Measurements from ENCODE around the gene ZBTB16. TPM values are rescaled to one million over a fixed set of nuclear protein-coding genes. Genes with fewer than 3 reads are reported as not detected.

The ZBTB16 gene
- total RNA-seq, 1 experiment from 2014 or later: not detected

- no peak for DNase-seq (ENCODE audit: low read depth)
Observed at GRCh38 chr11:114131461-114131864, 72.0 kb downstream of the ZBTB16 start.

- DNase-seq (ENCODE audit: low read depth): no peak
Observed at GRCh38 chr11:114132417-114132816, 72.9 kb downstream of the ZBTB16 start.

DNA sequence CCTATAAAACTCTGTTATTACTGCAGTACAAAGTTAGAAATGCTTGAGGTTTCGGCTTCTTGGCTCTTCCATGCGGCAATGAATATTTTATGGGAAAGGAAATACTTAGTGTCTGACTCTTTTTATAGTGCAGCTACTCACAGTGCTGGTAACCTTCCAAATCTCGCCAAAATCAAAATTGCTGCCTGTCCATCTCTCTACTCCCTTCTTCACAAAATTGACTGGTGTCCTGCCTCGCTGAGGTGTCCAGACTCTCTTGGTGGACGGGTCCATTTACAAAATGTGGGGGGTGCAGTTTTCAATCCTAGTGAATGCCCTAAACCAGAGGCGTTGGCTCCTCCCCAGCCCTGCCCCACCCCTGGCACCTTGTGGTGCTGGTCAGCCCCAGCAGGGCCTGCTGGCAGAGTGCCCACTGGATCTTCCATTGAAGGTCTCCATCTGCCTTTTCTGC lies 73.5 kb downstream of the ZBTB16 start:
- DNase-seq (ENCODE audit: low read depth): peak; percentile 30

GRCh38 chr11:114133548-114134329 lies 74.2 kb downstream of the ZBTB16 start:
- no peak for DNase-seq (ENCODE audit: low read depth)

DNA sequence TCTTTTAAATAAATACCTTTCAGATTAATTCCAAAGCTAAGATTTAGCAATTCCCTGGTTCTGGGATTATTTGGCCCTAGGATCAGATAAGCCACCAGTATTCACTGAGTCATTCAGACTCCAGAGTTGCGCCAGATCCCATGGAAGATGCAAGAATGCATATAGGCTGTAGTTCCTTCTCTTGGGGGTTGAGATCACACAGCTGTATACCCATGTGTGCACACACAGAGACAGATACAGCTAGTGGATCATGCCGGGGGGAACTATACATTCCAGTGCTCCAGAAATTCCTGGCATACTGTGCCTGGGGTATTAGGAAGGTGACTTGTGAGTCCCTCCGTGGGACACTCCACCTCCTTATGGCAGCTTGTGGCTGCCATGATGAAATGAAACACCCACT lies 75.4 kb downstream of the ZBTB16 start:
- DNase-seq (ENCODE audit: low read depth): peak; percentile 49

- peak; percentile 33 for DNase-seq (ENCODE audit: low read depth)
Observed at GRCh38 chr11:114135737-114136151, 76.2 kb downstream of the ZBTB16 start.

- DNase-seq (ENCODE audit: low read depth): no peak
Observed at GRCh38 chr11:114136686-114137640, 77.5 kb downstream of the ZBTB16 start.

- no peak for DNase-seq (ENCODE audit: low read depth)
Observed at GRCh38 chr11:114137838-114138237, 78.3 kb downstream of the ZBTB16 start.

- no peak for DNase-seq (ENCODE audit: low read depth)
Observed at GRCh38 chr11:114138411-114138810, 78.9 kb downstream of the ZBTB16 start.

GRCh38 chr11:114140826-114141225 lies 81.3 kb downstream of the ZBTB16 start:
- DNase-seq (ENCODE audit: low read depth): no peak

DNA sequence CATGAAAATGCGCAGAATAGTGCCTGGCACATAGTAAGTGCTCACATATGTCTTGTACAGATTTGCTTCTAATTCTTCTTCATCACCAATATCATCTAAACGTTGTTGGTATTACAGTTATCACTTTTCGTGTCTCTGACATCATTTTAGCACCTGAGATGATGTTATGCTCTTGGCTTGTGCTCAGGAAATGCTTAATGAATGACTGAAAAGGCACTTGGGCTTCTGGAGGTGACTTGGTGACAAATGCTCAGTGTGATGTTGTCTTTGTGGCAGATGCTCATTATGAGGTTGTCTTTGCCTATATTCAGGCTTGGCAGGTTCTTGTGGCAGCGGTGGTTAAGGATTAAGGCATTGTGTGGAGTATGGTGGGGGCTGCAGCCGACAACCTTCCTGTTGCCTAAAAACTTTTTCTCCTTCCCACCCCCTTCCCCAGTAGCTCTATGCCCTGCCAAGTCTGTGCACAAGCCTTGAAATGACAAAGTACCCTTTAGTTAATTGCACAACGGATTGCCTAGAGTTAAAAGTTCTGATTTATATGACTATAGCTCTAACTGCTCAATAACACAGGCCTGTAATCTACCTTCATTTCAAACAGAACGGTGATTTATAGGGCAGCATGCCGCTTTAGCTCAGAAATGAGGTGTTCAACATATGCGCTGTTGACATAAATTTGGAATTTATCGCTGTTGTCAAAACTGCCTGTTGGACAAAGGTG lies 82.5 kb downstream of the ZBTB16 start:
- no peak for DNase-seq (ENCODE audit: low read depth)

DNA sequence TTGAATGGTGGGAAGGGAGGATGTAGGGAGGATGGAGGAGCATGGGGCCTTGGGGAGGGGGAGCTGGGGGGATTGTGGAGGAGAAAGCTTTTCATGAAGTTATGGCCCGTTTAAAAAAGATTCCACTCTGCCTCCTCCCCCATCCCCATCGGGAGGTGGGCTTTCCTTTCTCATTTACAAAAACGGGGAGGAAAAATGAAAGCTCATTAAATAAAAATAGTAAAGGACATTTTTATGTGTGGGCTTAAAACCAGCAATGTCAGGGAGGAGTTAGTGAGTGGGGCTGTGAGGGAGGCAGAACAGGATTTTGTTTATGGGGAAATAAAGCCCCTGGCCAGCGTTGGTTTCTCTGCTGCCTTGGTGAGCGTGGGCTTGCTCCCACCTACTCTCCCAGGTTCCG lies 83.2 kb downstream of the ZBTB16 start:
- DNase-seq (ENCODE audit: low read depth): no peak

- DNase-seq (ENCODE audit: low read depth): no peak
Observed at GRCh38 chr11:114145166-114145775, 85.8 kb downstream of the ZBTB16 start.

DNA sequence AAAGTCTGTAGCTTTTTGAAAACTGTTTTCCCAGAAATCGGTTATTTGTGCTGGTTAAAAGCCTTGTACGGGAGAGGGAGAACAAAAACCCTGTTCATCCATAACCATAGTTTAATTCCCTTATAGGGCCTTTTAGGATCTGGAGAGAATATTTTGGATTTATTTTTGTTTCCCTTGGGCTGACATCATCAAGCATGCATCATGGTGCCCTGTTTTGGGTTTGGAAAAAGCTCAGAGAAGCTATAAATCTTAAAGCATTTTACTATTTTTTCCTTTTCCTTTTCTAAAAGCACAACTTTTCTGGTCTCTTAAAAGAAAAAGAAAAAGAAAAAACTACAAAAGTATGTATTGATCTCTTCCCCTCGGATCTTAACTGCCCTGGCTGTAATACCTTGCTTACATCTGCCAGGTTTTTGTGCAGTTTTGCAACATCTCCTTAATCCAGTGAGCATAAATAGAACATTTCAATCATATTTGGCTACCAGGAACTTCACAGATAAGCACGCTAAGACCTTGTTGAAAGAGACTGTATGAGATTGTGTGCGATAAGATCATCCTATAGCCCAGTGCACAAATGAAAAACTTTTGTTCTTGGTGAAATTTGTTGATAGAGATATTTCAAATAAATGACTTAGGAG lies 88.0 kb downstream of the ZBTB16 start:
- no peak for DNase-seq (ENCODE audit: low read depth)

- no peak for DNase-seq (ENCODE audit: low read depth)
Observed at GRCh38 chr11:114148013-114148382, 88.5 kb downstream of the ZBTB16 start.

DNA sequence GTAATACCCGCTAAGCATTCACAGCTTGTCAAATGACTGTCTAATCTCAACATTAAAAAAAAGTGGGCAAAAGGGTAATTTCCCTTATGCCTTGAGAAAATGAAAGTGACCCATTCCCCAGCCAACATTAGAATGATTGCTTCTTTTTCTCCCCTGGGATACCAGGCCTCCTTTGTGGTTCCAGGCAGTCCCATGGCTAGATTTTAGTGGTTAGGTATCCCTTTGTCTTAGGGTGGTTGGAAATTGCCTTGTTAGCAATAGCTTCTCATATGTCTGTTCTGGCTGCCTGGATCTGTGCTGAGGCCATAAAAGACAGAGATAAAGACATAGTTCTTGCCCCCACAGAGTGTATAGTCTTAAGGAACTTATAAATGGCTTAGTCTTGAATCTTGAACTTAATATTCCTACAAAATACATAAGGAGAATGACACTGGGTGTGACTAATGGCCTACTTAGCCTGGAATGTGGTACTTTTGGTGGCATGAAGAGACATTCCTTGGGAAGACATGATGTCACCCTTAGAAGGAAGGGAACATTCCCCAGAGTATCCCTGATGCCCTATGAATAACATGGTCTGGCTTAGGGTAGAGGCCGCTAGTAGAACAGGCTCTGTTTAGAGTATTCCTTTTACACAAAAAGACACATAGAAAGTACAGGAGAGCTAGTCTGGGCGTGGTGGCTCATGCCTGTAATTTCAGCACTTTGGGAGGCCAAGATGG lies 90.3 kb downstream of the ZBTB16 start:
- peak; percentile 28 for DNase-seq (ENCODE audit: low read depth)

DNA sequence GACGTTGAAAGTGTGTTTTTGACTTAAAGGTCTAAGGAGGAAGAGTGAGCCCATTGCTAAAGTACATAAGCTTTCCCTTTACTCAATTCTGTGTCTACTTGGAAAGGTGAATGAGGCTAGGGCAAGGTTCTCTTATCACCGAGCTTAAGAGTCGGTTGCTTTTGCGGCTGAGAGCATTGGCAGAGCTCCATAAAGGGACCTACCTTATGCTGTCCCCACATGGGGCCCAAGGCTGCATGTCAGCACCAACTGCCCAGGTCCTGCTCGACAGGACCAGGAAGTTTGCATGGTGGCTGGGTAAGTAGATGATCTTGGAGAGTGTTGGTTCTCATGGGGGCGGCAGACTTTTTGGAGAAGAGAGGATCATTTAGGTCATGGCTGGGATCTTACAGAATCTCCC lies 91.2 kb downstream of the ZBTB16 start:
- DNase-seq (ENCODE audit: low read depth): no peak

DNA sequence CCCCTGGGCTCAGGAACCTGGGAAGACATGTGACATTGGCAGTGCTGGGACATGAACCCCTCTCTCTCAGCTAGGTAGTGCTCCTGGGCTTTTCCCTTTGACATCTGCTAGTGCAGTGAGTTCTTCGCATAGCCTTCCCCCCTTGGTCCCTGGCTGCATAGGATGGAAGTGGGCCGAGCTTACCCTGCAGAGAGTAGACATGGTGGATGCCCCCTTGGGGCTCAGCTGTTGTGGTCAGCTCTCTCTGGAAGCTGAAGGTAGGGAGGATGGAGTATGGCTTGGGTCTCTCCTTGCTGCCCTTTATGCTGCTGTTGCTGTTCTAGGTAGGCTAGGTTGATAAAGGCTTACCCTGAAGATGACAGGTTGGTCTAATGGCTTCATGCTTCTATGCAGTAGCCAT lies 92.1 kb downstream of the ZBTB16 start:
- DNase-seq (ENCODE audit: low read depth): no peak

DNA sequence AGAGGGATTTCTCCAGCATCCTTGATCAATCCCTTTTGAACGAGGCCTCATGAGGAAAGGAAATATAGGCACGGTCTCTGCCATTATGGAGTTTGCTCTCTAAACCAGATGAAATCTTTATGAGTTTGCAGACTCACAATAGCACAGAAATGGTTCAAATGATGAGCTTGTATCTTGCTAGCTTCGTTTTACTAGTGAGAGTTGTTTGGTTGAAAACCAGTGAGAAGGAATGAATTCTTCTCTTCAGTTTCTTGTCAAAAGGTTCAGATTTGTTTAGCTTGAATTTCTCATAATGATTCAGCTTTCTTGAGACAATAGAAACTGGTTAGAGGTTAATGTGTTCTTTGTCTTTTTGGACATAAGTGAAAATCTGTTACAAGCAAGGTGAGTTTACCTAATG lies 92.7 kb downstream of the ZBTB16 start:
- DNase-seq (ENCODE audit: low read depth): no peak

- DNase-seq (ENCODE audit: low read depth): no peak
Observed at GRCh38 chr11:114152785-114153184, 93.3 kb downstream of the ZBTB16 start.
